Thyroid gland (tissue), 4 donors: ENCODE results near the gene HENMT1.

ENCODE experiments used
- POLR2A ChIP-seq, 2 donors: fragments of 450-650 bp; IDR thresholded peaks; one replicate each; pipeline ENCODE4 v1.6.1; 2017; ENCODE audit warnings: antibody characterized with exemption in 2 of 2, mild to moderate bottlenecking in 2 of 2, moderate library complexity in 1 of 2
- TF ChIP-seq, protein P1 (sequence below), 6 experiments: fragments of 200-600 bp in 3 of 6; fragments of 450-650 bp in 3 of 6; sonication (generic) in 3 of 6; IDR thresholded peaks; one replicate each; pipeline ENCODE4 v1.5.1; 2016 to 2019; ENCODE audit warnings: antibody characterized with exemption in 6 of 6, mild to moderate bottlenecking in 2 of 6, inconsistent platforms in 1 of 6, moderate library complexity in 1 of 6

- TF ChIP-seq, protein P1, sequence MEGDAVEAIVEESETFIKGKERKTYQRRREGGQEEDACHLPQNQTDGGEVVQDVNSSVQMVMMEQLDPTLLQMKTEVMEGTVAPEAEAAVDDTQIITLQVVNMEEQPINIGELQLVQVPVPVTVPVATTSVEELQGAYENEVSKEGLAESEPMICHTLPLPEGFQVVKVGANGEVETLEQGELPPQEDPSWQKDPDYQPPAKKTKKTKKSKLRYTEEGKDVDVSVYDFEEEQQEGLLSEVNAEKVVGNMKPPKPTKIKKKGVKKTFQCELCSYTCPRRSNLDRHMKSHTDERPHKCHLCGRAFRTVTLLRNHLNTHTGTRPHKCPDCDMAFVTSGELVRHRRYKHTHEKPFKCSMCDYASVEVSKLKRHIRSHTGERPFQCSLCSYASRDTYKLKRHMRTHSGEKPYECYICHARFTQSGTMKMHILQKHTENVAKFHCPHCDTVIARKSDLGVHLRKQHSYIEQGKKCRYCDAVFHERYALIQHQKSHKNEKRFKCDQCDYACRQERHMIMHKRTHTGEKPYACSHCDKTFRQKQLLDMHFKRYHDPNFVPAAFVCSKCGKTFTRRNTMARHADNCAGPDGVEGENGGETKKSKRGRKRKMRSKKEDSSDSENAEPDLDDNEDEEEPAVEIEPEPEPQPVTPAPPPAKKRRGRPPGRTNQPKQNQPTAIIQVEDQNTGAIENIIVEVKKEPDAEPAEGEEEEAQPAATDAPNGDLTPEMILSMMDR (IDR thresholded peaks at IDR 0.05): no peak
- no peak for TF ChIP-seq POLR2A (IDR thresholded peaks at IDR 0.05)
Measured at GRCh38 chr1:108634521-108634920, 26.4 kb downstream of the HENMT1 start.
